ENCODE measurements around the gene DNER.

Gene DNER

GRCh38 chr2:229477269-229477755 lies 237.0 kb downstream of the DNER start:
- CTCF ChIA-PET: no interaction called here
- TF ChIP-seq CTCF (IDR thresholded peaks at IDR 0.05; ENCODE audit: insufficient read depth, low read length, missing control alignments): no peak
- POLR2A ChIA-PET: no interaction called here
- no peak overlapping the region for H3K4me3 ChIP-seq (ENCODE audit: low read depth, low read length)
- DNase-seq (ENCODE audit: low read depth, low spot score): no peak

GRCh38 chr2:229475778-229476177 lies 238.6 kb downstream of the DNER start:
- ChIA-PET POLR2A (no interaction called here), CTCF (no interaction called here)
- DNase-seq (ENCODE audit: low read depth, low spot score): no peak
- H3K4me3 ChIP-seq (ENCODE audit: low read depth, low read length): no peak overlapping the region
- TF ChIP-seq CTCF (IDR thresholded peaks at IDR 0.05; ENCODE audit: insufficient read depth, low read length, missing control alignments): no peak

- ChIA-PET POLR2A (no interaction called here), CTCF (no interaction called here)
- H3K4me3 ChIP-seq (ENCODE audit: low read depth, low read length): no peak overlapping the region
- no peak for DNase-seq (ENCODE audit: low read depth, low spot score)
- TF ChIP-seq CTCF (IDR thresholded peaks at IDR 0.05; ENCODE audit: insufficient read depth, low read length, missing control alignments): no peak
Observed at GRCh38 chr2:229474125-229474524, 240.2 kb downstream of the DNER start.

GRCh38 chr2:229470781-229471180 lies 243.6 kb downstream of the DNER start:
- no peak for TF ChIP-seq CTCF (IDR thresholded peaks at IDR 0.05; ENCODE audit: insufficient read depth, low read length, missing control alignments)
- H3K4me3 ChIP-seq (ENCODE audit: low read depth, low read length): no peak overlapping the region
- DNase-seq (ENCODE audit: low read depth, low spot score): no peak
- CTCF ChIA-PET: no interaction called here
- POLR2A ChIA-PET: no interaction called here

GRCh38 chr2:229467783-229468182 lies 246.6 kb downstream of the DNER start:
- ChIA-PET POLR2A (no interaction called here), CTCF (no interaction called here)
- TF ChIP-seq CTCF (IDR thresholded peaks at IDR 0.05; ENCODE audit: insufficient read depth, low read length, missing control alignments): no peak
- H3K4me3 ChIP-seq (ENCODE audit: low read depth, low read length): no peak overlapping the region
- DNase-seq (ENCODE audit: low read depth, low spot score): no peak

- no peak for DNase-seq (ENCODE audit: low read depth, low spot score)
- ChIA-PET CTCF (no interaction called here), POLR2A (no interaction called here)
- TF ChIP-seq CTCF (IDR thresholded peaks at IDR 0.05; ENCODE audit: insufficient read depth, low read length, missing control alignments): no peak
- no peak overlapping the region for H3K4me3 ChIP-seq (ENCODE audit: low read depth, low read length)
Observed at GRCh38 chr2:229463841-229464346, 250.5 kb downstream of the DNER start.
